HG02763 (cell line): ENCODE measurements around the gene NOC4L.
"Not testable (repeated sequence)": the region's sequence is repeated elsewhere in the genome, so short reads cannot be mapped to it uniquely, and the experiment has no call there.

ENCODE experiments used
- ATAC-seq: cut with Tn5 transposase; IDR thresholded peaks from one replicate; pipeline ENCODE4 v1.9.1; 2021; ENCODE audit warnings: mild to moderate bottlenecking, moderate library complexity; ENCODE audit not compliant: unreplicated experiment

The NOC4L gene

GRCh38 chr12:132141976-132142678, 2.1 kb upstream of the NOC4L start:
- ATAC-seq: no peak

- no peak for ATAC-seq
These were observed 1.4 kb upstream of the NOC4L start for GRCh38 chr12:132142679-132143335.

DNA sequence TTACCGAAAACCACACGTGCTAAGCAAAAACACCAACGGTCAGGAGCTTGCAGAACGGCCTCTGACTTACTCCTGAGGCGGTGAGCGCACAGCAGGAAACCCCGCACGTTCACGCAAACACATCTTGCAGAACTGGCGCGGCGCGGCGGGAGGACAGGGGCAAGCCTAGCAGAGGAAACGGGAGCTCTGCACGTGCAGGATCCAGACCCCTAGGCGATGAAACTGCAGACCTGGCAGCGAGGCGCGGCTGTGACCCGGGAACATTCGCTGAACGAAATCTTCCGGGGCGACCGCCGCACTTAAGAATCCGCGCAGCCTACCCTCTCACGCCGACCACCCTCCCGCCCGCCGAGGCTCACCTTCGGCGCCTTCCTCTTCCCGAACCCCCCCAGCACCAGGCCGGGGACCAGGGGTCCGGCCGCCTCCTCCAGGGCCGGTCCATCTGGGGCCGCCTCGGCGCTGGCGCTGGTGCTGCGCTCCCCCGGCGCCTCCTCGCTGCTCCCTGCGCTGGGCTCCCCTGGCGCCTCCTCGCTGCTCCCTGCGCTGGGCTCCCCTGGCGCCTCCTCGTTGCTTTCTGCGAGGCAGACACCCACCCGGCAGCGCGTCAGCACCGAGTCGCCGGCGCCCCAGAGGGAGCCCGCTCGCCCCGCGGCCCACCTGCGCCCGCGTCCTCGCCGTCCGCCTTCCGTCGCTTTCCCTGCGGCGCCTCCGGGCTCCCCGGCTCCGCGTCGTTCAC, 753 bp upstream of the NOC4L start:
- peak; percentile 10 for ATAC-seq

DNA sequence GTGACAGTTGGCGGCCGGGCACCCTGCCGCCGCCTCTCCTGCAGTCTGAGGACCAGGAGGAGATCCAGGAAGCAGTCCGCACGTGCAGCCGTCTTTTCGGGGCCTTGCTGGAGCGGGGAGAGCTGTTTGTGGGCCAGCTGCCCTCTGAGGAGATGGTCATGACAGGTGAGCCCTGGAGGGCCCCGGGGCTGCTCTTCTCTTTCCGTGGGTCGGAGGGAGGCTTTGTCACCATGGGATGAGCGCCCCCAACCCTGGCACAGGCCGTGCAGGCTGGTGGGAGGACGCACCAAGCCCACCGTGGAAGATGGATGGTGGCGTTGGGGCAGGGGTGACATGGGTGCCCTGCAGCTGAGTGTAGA, 532 bp downstream of the NOC4L start:
- ATAC-seq: peak; percentile 5

DNA sequence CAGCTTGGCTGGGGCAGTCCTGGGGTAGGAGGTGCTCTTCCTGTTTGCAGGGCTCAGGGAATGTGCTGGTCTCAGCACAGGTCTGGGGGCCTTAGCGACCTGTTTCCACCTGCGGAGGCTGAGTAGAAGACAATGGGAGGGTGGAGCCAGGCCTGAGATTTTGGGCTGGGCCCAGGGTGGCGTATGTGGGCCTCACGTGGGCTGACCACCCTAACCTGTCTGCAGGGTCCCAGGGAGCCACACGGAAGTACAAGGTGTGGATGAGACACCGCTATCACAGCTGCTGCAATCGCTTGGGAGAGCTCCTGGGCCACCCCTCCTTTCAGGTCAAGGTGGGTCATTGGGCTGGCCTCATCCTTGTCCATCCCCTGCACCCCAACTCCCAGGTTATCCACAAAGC, 1.1 kb downstream of the NOC4L start:
- no peak for ATAC-seq

GRCh38 chr12:132146098-132146497, 1.8 kb downstream of the NOC4L start:
- no peak for ATAC-seq

DNA sequence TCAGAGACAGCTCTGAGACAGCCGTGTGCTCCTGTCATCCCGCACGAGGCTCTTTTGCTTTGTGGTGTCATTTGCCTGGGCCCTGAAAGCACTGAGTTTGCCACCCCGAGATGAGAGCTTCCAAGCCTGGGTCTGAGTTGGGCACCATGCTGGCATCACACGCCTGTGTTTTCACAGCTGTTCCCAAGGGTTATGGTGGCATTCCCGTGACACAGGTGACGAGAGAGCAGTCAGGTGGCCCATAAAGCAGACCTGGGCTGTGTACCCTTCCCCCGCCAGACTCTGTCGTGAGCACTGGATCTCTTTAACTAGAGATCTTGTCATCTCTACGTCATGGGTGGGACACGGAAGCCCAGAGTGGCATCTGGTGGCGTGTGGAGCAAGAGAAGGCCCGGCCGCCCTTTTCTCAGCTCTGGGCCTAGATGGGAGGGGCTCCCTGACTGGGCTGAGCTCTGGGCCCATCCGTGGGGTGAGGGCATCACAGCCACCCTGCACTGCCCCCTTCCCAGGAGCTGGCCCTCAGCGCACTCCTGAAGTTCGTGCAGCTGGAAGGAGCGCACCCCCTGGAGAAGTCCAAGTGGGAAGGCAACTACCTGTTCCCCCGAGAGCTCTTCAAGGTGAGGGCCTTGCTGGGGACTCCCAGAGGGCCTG, 2.6 kb downstream of the NOC4L start:
- ATAC-seq: no peak

DNA sequence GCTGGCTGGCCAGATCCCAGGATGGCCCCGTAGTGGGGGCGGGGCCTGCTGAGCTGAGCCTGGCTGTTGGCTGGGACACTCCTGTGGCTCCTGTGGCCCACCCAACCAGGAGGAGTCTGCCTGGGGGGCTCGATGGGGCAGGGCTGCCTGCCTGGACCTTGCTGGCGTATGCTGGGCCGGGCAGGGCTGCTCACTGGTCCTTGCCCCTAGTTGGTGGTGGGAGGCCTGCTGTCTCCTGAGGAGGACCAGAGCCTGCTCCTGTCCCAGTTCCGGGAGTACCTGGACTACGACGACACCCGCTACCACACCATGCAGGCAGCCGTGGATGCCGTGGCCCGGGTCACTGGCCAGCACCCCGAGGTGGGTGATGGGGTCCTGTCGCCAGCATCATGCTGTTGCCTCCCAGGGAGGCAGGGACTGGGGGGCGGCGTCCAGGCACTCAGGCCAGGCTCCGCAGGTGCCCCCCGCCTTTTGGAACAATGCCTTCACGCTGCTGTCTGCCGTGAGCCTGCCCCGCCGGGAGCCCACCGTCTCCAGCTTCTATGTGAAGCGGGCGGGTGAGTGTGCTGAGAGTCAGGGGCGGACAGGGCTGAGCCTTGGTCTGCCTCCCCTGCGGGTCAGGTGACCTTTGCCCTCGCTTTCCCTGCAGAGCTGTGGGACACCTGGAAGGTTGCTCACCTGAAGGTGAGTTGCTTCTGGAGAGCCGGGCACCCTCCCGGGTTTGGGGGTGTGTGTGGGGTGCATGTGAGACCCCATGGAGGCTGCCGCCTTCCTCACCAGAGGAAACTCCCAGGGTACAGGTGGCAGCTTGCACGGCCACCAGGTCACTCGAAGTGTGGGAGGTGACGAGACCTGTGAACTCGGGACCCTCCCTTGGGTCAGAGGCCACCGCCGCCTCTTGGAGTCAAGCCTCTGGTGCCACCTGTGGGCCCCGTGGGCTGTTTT, 3.4 kb downstream of the NOC4L start:
- ATAC-seq: no peak

DNA sequence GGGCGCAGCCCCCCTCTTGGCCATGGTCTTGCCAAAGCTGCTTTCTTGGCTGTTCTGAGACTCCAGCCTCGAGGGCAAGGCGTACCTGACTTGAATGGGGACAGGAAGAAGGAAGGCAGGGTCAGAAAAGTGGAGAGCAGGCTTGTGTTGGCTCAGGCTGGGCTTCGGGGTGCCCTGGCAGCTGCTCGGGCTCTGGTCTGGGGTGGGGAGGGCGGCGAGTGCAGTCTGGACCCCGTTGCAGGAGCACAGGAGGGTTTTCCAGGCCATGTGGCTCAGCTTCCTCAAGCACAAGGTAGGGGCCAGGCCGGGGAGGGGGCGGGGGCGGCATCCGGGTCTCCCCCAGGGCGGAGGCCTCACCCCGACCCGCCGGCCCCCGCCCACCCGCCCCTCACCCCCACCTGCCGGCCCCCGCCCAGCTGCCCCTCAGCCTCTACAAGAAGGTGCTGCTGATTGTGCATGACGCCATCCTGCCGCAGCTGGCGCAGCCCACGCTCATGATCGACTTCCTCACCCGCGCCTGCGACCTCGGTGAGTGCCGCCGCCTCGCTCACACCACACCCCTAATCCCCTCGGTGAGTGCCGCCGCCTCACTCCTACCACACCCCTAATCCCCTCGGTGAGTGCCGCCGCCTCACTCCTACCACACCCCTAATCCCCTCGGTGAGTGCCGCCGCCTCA, 4.2 kb downstream of the NOC4L start:
- ATAC-seq: no peak

- ATAC-seq: not testable (repeated sequence)
These were observed 5.3 kb downstream of the NOC4L start for GRCh38 chr12:132149526-132149925.

- no peak for ATAC-seq
These were observed 6.5 kb downstream of the NOC4L start for GRCh38 chr12:132150780-132151144.

DNA sequence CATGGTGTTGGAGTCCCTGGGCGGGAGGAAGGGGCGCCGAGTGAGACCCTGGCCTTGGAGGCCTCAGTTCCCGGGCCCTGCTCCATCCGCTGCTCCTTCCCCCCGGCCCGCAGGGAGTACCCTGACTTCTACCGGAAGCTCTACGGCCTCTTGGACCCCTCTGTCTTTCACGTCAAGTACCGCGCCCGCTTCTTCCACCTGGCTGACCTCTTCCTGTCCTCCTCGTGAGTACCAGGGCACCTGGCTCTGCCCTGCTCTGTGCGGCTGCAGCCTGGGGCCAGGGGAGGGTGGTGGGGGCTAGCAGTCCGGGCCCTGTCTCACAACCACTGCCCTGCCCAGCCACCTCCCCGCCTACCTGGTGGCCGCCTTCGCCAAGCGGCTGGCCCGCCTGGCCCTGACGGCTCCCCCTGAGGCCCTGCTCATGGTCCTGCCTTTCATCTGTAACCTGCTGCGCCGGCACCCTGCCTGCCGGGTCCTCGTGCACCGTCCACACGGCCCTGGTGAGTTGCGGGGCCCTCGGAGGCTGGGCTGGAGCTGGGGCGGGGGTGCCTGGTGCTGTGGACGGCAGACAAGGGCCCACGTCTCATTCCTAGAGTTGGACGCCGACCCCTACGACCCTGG, 7.0 kb downstream of the NOC4L start:
- ATAC-seq: no peak

- no peak for ATAC-seq
These were observed 7.6 kb downstream of the NOC4L start for GRCh38 chr12:132151766-132152410.

- ATAC-seq: no peak
These were observed 8.2 kb downstream of the NOC4L start for GRCh38 chr12:132152411-132152821.

GRCh38 chr12:132152953-132153352, 8.7 kb downstream of the NOC4L start:
- no peak for ATAC-seq

GRCh38 chr12:132153501-132154340, 9.5 kb downstream of the NOC4L start:
- peak; percentile 67 for ATAC-seq

DNA sequence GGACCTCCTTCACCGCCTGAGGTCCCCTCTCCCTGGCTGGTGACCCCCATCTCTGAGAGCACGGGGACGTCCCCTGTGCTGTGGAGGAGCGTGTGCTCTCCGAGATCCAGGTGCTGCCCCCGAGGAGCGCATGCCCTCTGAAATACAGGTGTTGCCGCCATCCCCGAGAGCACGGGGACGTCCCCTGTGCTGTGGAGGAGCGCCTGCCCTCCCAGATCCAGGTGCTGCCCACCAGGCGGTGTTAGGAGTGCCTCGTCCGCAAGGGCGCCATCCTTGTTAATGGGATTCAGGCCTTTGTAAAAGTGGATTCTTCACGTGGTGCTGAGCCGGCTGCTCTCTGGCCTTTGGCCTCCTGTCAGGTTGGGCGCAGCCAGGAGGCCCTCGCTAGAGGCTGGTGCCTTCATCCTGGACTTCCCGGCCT, 10.1 kb downstream of the NOC4L start:
- no peak for ATAC-seq
